HG02678 (cell line): ENCODE data around the gene ZNRF1.
"Not testable (repeated sequence)": the region's sequence is repeated elsewhere in the genome, so short reads cannot be mapped to it uniquely, and the experiment has no call there.

Experiments
- ATAC-seq: cut with Tn5 transposase; IDR thresholded peaks from one replicate; pipeline ENCODE4 v1.9.1; 2021; ENCODE audit warnings: mild to moderate bottlenecking, moderate library complexity; ENCODE audit not compliant: unreplicated experiment

The ZNRF1 gene

GRCh38 chr16:75111514-75111940, 112.7 kb downstream of the ZNRF1 start:
- no peak for ATAC-seq

DNA sequence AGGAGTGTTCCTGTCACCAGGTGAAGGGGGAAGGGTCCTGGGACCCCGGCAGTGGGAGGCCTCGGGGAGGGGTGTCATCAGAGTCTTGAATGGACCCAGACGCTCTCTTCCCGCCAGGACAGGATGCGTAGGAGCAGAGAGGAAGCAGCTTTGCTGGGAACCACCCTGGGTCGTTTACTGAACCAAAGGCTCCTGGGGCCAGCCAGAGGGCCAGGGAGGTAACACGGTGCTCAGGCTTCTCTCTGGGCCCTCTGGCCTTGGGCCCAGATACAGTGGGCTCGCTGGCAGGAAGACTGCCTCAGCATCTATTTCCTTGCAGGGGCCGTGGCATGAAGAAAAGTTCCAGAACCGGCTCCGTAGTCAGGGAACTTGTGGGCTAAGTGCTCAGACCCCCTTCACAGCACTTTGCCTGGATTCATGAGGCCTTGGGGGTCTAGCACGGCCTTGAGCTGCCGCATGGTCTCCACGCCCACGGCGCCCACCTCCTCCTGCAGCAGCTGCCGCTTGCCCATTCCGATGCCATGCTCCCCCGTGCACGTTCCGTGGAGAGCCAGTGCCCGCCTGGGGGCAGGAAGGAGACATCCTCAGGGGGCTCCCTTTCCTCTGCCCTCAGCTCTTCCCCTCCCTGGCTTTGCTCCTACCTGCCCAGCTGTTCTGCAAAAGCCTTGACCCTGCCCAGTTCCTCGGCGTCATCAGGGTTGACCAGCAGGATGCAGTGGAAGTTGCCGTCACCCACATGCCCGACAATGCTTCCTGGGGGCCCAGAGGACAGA, 113.3 kb downstream of the ZNRF1 start:
- ATAC-seq = no peak

- ATAC-seq = no peak
Observed at GRCh38 chr16:75112734-75113491, 114.1 kb downstream of the ZNRF1 start.

- no peak for ATAC-seq
Observed at GRCh38 chr16:75113541-75114121, 114.8 kb downstream of the ZNRF1 start.

DNA sequence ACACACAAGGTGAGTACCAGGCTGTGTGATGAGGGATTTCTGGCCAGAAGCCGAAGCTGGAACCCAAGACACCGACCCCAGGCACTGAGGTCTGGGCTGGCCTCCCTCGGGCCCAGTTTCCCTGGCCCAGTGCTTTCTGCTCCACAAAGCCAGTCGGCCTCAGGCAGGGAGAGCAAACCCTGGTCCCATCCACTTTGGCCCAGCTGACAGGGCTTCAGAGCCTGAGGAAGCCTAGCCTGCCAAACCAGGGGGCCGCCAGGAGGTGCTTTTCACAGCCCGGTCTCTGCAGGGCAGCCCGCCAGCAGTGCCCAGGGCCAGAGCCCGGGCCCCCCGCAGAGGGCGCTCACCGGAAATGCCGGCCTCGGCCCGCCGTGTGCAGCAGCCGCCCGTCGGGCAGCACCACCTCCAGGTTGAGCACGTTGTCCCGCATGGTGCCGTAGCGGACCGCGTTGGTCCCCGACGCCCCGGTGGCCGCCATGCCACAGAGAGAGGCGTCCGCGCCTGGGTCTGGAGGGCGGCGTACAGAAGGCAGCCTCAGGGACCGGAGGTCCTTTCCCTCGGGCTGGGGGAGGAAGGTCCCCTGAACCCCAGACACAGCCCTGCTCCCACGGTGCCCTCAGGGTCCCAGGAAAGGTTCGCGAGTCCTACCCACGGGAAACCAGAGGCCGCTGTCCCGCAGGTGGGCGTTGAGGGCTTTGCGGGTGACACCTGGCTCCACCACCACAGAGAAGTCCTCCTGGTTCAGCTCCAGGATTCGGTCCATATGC, 115.5 kb downstream of the ZNRF1 start:
- ATAC-seq = no peak

DNA sequence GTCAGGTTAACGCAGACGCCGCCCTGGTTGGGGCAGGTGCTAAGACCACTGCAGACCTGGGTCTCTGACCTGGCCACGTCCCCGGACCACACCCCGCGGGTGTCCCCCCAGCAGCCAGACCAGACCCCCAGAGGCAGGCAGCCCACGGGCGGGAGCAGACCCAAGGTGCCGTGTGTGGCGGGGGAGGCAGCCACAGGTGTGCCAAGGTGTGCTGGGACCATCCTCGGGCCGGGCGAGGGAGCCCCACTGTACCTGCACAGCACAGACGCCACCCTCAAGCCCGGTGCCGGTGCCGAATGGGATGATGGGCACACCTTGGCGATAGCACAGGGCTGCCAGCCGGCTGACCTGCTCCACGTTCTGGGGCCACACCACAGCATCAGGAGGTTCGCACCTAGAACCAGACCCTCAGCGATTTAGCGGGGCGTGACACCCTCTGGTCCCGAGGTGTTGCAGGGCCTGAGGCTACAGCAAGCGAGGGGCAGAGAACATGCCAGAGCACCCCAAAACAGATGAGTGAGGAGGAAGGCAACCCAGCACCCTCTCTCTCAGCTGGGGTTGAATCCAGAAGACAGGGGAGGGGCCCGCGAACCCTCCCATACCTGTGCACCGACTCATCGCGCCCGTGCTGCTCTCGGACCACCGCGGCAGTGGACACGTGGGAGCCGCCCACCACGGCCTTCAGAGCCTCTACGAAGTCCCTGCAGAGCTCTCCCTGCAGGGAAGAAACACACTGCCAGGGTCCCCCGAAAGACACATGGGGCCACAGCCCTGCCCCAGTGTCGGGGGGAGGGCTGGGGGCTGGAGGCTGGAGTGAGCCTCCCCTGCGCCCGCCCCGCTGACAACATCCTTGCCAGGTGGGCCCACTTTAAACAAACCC, 116.4 kb downstream of the ZNRF1 start:
- ATAC-seq = no peak

DNA sequence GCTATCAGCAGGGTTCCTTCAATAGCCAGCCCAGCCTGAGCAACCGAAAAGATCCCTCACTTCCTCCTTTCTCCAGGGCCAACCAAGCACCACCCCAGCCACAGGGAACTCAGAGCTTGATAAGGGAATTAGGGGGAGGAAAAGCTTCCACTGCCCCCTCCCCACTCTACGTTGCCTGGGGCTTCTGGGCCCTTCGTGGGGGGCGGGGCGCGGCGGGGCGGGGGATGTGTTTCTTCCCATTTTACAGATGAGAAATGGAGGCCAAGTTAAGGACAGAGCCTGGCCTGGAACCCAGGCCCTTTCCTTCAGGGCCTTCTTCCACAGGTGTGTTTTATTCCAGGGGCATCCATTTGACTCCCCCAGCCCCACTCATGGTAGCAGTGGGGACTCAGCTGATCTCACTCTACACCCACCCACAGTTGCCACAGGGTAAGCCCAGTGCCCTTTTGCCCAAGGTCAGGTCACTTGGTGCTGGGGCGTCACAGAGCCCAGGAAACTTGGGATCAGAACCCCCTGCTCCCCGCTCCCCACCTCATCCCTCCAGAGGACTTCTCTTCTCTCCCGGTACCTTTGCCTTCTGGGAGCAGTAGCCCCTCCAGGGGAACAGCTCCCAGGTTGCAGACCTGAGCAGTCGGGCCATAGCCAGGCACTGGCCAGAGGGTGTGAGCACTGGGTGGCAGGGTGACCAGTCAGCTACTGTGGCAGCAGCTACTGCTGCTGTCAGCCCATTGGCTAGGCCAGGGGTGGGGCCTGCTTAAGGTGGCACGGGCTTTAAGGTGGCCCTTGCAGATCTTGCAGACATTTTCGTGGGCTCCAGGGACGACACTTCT, 117.5 kb downstream of the ZNRF1 start, which contains the start of gene LDHD:
Gene LDHD, minus strand, starts transcription at position 700 of the 830 bp plus-strand sequence. Its CDS starts 60 bp downstream, at position 640.
- ATAC-seq = no peak

- no peak for ATAC-seq
Observed at GRCh38 chr16:75116911-75117245, 118.1 kb downstream of the ZNRF1 start.

DNA sequence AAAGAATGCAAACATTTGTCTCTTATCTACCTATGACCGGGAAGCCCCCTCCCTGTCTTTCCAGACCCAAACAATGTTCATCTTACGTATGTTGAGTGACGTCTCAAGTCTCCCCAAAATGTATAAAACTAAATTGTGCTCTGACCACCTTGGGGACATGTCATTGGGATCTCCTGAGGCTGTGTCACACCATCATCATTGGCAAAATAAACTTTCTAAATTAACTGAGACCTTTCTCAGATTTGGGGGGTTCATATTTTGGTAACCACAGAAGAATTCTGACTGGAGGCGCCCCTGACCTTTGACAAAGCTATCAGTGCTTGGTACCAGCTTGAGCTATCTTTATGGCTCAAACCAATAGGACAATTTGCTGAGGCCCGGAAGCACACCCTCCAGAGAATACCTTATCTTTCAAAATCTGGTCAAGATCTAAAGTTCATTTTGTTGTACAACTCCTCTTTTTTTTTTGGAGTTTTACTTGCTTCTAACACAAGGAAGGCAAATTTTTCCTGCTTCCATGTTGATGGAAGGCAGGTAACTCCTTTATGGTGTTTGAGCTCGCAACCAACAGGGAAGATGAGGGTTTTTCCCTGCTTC, 120.2 kb downstream of the ZNRF1 start:
- ATAC-seq = no peak

DNA sequence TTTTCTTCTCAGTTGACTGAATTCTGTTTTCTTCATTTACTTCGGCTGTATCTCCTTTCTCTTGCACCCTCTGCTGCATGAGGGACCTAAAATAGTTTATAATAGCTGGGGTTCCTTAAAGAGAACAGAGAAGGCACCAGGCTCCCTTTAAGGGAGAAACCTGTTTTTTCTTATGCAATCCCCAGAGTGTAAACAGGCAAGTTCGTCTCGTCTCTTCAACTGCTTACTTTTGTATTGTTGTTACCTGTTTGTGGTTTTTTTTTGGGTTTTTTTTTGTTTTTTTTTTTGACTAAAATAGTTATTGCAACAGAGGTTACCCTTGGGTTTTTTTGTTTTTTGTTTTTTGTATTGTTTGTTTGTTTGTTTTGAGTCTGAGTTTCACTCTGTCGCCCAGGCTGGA, 121.4 kb downstream of the ZNRF1 start:
- ATAC-seq = no peak

DNA sequence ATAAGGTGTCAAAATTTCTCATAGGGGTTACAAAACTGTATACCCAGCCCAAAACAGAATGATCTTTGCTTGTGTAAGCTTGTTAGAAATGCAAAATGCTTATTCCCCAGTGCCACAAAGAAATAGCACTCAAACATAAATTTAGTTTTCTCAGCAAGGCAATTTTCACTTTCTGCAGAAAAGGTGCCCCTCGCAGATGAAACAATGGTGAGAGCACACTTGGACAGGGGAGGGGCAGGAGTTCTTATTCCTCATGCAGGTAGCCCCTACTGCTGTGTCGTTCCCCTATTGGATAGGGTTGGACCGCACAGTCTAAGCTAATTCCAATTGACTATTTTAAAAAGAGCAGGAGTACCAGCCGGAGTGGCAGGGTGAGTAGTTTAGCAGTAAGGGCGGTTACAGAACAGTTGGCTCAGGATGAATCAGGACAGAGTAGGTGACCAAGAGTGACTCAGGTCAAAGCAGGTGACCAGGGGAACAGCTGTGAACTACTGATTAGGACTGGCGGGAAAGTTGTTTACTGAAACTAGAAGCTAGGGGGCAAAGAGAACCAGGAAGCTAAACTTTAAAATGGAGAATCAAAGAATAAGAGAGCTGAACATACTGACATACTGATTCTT, 123.2 kb downstream of the ZNRF1 start:
- no peak for ATAC-seq

DNA sequence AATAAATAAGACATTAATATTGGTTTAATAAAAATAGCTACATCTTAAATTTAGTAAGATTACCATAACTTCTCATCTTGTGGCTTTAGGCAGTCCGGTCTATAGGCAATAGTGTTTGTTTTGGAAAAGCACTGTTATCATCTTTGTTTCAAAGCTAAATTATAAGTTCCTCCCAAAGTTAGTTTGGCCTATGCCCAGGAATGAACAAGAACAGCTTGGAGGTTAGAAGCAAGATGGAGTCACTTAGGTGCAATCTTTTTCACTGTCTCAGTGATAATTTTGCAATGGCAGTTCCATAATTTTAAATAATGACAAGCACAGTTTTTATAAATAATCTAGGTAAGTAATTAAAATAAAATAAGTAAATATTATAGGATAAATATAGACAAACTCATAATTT, 123.8 kb downstream of the ZNRF1 start:
- ATAC-seq = no peak

- ATAC-seq = no peak
Observed at GRCh38 chr16:75127713-75128415, 129.0 kb downstream of the ZNRF1 start.

DNA sequence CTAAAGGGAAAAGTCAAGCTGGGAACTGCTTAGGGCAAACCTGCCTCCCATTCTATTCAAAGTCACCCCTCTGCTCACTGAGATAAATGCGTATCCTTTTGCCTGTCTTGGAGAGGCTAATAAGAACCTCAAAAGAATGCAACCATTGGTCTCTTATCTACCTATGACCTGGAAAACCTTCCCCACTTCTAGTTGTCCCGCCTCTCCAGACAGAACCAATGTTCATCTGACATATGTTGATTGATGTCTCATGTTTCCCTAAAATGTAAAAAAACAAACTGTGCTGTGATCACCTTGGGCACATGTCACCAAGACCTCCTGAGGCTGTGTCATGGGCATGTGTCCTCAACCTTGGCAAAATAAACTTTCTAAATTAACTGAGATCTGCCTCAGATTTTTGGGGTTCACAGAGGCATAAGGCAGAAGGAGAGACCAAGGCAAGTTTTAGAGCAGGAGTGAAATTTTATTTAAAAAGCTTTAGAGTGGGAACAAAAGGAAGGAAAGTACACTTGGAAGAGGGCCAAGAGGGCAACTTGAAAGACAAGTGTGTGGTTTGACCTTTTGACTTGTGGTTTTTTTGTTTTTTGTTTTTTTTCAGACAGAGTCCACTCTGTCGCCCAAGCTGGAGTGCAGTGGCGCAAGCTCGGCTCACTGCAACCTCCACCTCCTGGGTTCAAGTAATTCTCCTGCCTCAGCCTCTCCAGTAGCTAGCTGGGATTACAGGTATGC, 130.8 kb downstream of the ZNRF1 start:
- ATAC-seq = not testable (repeated sequence)

DNA sequence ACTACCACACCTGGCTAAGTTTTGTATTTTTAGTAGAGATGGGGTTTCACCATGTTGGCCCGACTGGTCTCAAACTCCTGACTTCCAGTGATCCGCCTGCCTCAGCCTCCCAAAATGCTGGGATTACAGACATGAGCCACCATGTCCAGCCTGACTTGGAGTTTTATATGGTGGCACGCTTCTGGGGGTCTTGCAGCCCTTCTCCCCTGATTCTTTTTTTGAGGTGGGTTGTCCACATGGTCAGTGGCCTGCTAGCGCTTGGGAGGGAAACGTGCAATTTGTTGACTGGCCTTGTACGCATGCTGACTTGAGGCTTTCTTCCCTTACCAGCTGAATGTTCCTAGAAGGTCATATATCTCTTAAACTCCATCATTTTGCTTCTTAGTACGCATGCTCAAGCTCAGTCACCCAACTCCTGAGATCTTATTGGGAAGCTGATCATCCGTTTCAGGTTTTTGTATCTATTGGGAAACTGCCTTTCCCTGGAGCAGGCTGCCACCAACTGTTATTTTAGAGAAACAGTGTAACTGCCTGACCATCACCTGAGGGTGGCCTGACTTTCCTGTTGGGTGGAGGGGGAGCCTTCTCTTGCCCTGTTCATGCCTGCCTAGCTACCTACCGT, 131.4 kb downstream of the ZNRF1 start:
- no peak for ATAC-seq

GRCh38 chr16:75131081-75131480, 132.3 kb downstream of the ZNRF1 start:
- no peak for ATAC-seq

DNA sequence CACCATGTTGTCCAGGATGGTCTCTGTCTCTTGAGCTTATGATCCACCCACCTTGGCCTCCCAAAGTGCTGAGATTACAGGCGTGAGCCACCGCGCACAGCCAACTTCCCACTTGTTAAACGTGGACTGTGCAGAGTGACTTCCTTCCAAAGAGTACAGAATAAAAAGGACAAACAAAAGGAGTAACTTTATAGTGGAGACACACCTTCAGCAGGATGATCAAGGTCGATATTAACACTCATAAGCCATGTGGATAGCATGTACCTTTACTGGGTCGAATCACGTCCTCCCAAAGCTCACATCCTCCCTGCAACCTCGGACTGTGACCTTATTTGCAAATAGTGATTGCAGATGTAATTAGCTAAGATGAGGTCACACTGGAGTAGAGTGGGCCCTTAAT, 139.4 kb downstream of the ZNRF1 start:
- ATAC-seq = no peak
